Body of pancreas (tissue), 4 donors: ENCODE measurements around the gene LRP2.

Experiments used
- CTCF ChIP-seq, 7 experiments: fragments of 450-650 bp in 4 of 7; fragments of 200-600 bp in 3 of 7; sonication (generic) in 3 of 7; IDR thresholded peaks; one replicate each; pipeline ENCODE4 v1.5.1; 2016 to 2019; ENCODE audit warnings: antibody characterized with exemption in 7 of 7
- POLR2A ChIP-seq, 3 donors: fragments of 450-650 bp; IDR thresholded peaks; one replicate each; pipeline ENCODE4 v1.6.1; 2016; ENCODE audit warnings: antibody characterized with exemption in 3 of 3, mild to moderate bottlenecking in 2 of 3

- no peak for TF ChIP-seq POLR2A (IDR thresholded peaks at IDR 0.05)
- no peak for TF ChIP-seq CTCF (IDR thresholded peaks at IDR 0.05)
Measured at GRCh38 chr2:169339657-169340056, 22.7 kb downstream of the LRP2 start.
